Left ventricle myocardium inferior (tissue), 1 donor: ENCODE data around the gene DGLUCY. TPM values are rescaled to one million over a fixed set of nuclear protein-coding genes. Genes with fewer than 3 reads are reported as not detected.
"Not testable (repeated sequence)": the region's sequence is repeated elsewhere in the genome, so short reads cannot be mapped to it uniquely, and the experiment has no call there.

ENCODE experiments used
- DNase-seq: peaks from one replicate; pipeline ENCODE4 v3.0.0-alpha.2; 2020
- H3K27ac ChIP-seq: fragments of 200-600 bp; replicated peaks from 2 replicates; pipeline ENCODE4 v1.8.0; 2021
- H3K27me3 ChIP-seq: fragments of 200-600 bp; 2 replicates; pipeline ENCODE4 v1.8.0; 2021; ENCODE audit warnings: low read depth
- H3K36me3 ChIP-seq: fragments of 200-600 bp; 2 replicates; pipeline ENCODE4 v1.8.0; 2021
- H3K4me1 ChIP-seq: fragments of 200-600 bp; 2 replicates; pipeline ENCODE4 v1.8.0; 2021
- H3K4me3 ChIP-seq: fragments of 200-600 bp; 2 replicates; pipeline ENCODE4 v1.8.0; 2021; ENCODE audit warnings: mild to moderate bottlenecking, moderate library complexity
- H3K9me3 ChIP-seq: fragments of 200-600 bp; replicated peaks from 2 replicates; pipeline ENCODE4 v1.8.0; 2021
- intact Hi-C: fragments of 100-400 bp; cut with micrococcal nuclease; formaldehyde crosslinking; loops from one replicate; pipeline ENCODE4 v1.11.0; 2022
- total RNA-seq: library from RNA; stranded (reverse); fragmentation: NEBNext Ultra II Directional; extraction: Animal tissue kit (Norgen Biotek cat#: 25700); gene quantifications from one replicate; pipeline ENCODE4 v1.2.1, GENCODE V29; 2021
- TF ChIP-seq, protein P1 (sequence below): fragments of 200-600 bp; IDR thresholded peaks from 2 replicates; pipeline ENCODE4 v1.8.0; 2021; ENCODE audit warnings: antibody characterized with exemption, mild to moderate bottlenecking, borderline replicate concordance
- donor health status: DM: no; HTN: yes; CAD: no; lungs with severe emphysema.

DGLUCY gene
- total RNA-seq, 1 donor from 2014 or later = 220 TPM

DNA sequence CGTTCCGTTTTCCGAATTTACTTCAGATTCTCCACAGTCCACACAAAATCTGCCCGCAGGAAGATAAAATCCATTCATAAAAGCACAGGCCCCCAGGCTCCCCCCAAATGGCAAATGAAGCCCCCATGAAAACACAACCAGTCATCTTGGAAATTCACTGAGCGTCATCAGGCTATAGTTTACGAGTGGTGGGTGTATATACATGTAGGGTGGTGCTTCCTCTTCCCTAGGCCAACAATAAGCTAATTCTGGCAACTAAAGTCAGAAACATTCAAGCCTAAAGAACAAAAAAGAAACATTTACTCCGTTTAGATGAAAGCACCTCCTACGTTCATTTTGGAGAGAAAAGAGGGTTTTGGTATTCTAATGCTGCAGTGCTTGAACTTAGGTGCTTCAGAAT lies 124.8 kb downstream of the DGLUCY start:
- H3K27ac ChIP-seq = no peak overlapping the region
- no peaks in the 10 kb centered on the region for H3K36me3 ChIP-seq
- no peak overlapping the region for H3K4me3 ChIP-seq
- H3K27me3 ChIP-seq = no peaks in the 10 kb centered on the region
- DNase-seq = no peak
- intact Hi-C loops = no loop called here
- TF ChIP-seq, protein P1, sequence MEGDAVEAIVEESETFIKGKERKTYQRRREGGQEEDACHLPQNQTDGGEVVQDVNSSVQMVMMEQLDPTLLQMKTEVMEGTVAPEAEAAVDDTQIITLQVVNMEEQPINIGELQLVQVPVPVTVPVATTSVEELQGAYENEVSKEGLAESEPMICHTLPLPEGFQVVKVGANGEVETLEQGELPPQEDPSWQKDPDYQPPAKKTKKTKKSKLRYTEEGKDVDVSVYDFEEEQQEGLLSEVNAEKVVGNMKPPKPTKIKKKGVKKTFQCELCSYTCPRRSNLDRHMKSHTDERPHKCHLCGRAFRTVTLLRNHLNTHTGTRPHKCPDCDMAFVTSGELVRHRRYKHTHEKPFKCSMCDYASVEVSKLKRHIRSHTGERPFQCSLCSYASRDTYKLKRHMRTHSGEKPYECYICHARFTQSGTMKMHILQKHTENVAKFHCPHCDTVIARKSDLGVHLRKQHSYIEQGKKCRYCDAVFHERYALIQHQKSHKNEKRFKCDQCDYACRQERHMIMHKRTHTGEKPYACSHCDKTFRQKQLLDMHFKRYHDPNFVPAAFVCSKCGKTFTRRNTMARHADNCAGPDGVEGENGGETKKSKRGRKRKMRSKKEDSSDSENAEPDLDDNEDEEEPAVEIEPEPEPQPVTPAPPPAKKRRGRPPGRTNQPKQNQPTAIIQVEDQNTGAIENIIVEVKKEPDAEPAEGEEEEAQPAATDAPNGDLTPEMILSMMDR = no peak
- H3K4me1 ChIP-seq = no peaks in the 10 kb centered on the region
- H3K9me3 ChIP-seq = peaks cover 6% of the 10 kb centered on the region

DNA sequence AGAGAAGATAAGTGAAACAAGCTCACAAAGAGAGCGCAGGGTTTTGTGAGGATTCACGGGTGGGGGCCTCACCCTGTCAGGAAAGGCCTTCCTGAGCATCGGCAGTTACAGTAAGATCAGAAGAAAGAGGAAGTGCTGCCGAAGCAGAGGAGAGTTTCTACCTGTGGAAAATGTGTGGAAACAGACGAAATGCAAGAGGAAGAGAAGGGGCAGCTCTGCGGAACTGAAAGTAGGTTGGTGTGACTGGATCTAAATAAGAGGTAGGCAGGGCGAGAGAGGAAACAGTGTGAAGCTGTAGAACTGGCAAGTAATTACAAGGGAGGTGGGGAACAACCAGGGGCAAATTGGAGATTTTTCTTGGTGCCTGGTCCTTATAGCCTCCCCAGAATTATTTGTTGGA lies 128.0 kb downstream of the DGLUCY start:
- DNase-seq = no peak
- Histone ChIP-seq H3K4me3 (no peak overlapping the region), H3K27me3 (no peaks in the 10 kb centered on the region), H3K36me3 (no peaks in the 10 kb centered on the region), H3K4me1 (peaks cover 5% of the 10 kb centered on the region), H3K9me3 (no peaks in the 10 kb centered on the region), H3K27ac (no peak overlapping the region)
- TF ChIP-seq, protein P1 = no peak
- intact Hi-C loops = no loop called here

DNA sequence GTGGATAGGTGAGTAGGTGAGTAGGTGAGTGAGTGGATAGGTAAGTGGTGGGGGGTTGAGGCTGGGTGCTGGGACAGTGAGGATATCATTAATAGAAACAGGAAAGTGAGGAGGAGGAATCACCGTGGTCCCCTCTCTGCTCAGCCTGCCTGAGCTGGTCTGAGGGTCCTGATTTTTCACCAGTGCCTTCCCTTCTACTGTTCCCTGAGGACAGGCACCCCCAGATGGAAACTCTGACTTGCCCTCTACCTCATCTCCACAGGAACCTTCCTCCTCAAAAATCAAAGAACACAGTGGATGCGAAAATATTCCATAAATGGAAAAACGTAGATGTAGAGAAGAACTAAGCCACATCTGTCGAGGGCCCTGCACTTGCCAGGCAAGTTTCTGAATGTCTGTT lies 128.8 kb downstream of the DGLUCY start:
- Histone ChIP-seq H3K27me3 (no peaks in the 10 kb centered on the region), H3K9me3 (no peaks in the 10 kb centered on the region), H3K4me1 (peaks cover 5% of the 10 kb centered on the region), H3K36me3 (no peaks in the 10 kb centered on the region), H3K27ac (no peak overlapping the region), H3K4me3 (no peak overlapping the region)
- intact Hi-C loops = no loop called here
- DNase-seq = no peak
- TF ChIP-seq, protein P1 = no peak

DNA sequence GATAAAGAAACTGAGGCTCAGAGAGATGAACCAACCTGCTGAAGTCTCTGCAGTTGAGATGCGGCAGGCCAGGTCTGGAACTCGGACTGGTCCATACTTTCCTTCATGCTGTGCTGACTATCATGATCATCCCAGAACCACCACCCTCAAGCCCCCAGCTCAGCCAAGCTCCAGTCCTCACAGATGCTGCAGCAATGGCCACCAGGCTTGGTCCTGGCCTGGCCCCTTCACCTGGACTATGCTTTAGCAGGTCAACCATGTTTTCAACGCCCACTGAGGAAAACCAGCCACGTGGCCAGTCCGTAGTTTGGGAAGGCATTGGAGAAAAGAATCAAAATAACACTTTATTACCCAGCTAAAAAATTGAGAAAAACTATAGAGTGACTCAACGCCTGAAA lies 129.2 kb downstream of the DGLUCY start:
- Histone ChIP-seq H3K9me3 (no peaks in the 10 kb centered on the region), H3K27me3 (no peaks in the 10 kb centered on the region), H3K4me1 (peaks cover 5% of the 10 kb centered on the region), H3K27ac (no peak overlapping the region), H3K4me3 (no peak overlapping the region), H3K36me3 (no peaks in the 10 kb centered on the region)
- no peak for DNase-seq
- TF ChIP-seq, protein P1 = no peak
- intact Hi-C loops = no loop called here

DNA sequence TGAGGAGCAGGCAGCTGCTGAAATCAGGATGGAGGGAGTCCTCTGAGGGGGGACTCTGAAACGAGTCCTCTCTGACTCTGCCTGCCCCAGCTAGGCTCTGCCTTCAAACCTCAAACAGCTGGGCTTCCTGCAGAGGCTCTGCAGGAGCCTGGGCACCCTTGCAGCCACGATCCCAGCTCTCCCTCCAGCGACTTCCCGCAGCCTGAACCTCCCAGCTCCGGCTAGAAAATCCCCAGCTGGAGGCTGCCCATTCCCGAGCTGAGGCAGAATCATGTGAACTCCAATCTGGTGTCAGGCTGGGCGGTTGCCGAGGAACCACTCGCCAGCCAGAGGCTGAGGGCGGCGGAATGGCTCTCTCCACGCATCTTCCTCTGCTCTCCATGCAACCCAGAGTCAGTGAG lies 130.6 kb downstream of the DGLUCY start, which contains the start of gene GPR68:
GPR68 (minus strand) TSS at position 204 of the 401 bp plus-strand sequence. CDS start 9,654 bp downstream, outside the sequence.
- Histone ChIP-seq H3K9me3 (no peaks in the 10 kb centered on the region), H3K4me1 (peaks cover 5% of the 10 kb centered on the region), H3K27me3 (no peaks in the 10 kb centered on the region), H3K4me3 (peak within 1 kb of the TSS; percentile 27), H3K36me3 (no peaks in the 10 kb centered on the region), H3K27ac (no peak within 1 kb of the TSS)
- intact Hi-C loops = no loop called here
- TF ChIP-seq, protein P1 = no peak
- peak; percentile 58 for DNase-seq

DNA sequence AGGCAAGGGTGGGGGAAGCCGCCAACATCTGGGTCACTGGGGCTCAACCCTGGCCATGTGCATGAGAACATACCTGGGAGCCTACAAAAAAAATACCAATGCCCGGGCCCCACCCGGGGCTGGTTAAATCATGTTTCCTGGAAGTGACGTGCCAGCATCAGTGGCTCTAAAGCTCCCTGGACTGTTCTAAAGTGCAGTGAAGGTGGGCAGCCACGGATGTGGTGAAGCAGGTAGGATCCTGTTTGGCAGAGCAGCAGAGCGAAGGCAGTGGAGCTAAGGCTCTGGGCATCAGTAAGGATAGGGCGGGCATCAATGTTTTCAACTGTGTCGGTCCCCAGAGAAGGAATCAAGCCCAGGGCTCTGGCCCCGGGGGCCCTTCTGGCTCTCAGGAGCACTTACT lies 131.2 kb downstream of the DGLUCY start:
- peaks cover 5% of the 10 kb centered on the region for H3K4me1 ChIP-seq
- H3K9me3 ChIP-seq = no peaks in the 10 kb centered on the region
- no peak overlapping the region for H3K27ac ChIP-seq
- no peaks in the 10 kb centered on the region for H3K27me3 ChIP-seq
- intact Hi-C loops = no loop called here
- H3K4me3 ChIP-seq = no peak overlapping the region
- TF ChIP-seq, protein P1 = no peak
- H3K36me3 ChIP-seq = no peaks in the 10 kb centered on the region
- no peak for DNase-seq

DNA sequence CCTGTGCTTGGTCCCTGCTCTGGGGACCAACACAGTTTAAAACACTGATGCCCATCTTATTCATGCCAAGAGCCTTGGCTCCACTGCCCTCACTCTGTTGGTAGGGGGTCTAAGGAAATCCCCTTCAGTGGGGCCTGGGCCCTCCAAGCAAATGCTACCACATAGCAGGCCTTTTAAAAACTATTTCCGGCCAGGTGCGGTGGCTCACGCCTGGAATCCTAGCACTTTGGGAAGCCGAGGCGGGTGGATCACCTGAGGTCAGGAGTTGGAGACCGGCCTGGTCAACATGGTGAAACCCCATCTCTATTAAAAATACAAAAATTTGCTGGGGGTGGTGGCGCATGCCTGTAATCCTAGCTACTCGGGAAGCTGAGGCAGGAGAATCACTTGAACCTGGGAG lies 131.7 kb downstream of the DGLUCY start:
- intact Hi-C loops, H3K9me3 ChIP-seq, H3K4me3 ChIP-seq, H3K27me3 ChIP-seq, H3K36me3 ChIP-seq, DNase-seq, H3K4me1 ChIP-seq, H3K27ac ChIP-seq: not testable (repeated sequence)
